Panc1 (cell line): Measurements from ENCODE around the gene WRAP53.

ENCODE experiments used
- POLR2AphosphoS5 ChIP-seq: IDR thresholded peaks from 2 replicates; pipeline ENCODE4 v1.6.1; 2012; ENCODE audit warnings: mild to moderate bottlenecking, low read depth, low read length, moderate library complexity
- SIN3A ChIP-seq: IDR thresholded peaks from 2 replicates; pipeline ENCODE4 v1.6.1; 2012; ENCODE audit warnings: low read depth, mild to moderate bottlenecking, low read length, moderate library complexity, borderline replicate concordance; ENCODE audit not compliant: insufficient read depth
- TCF7L2 ChIP-seq: IDR thresholded peaks from 2 replicates; pipeline ENCODE4 v1.6.1; 2011; ENCODE audit warnings: mild to moderate bottlenecking, low read depth, low read length, inconsistent platforms
- TF ChIP-seq, protein P1 (sequence below): fragments of 450-650 bp; IDR thresholded peaks from 2 replicates; pipeline ENCODE4 v1.5.1; 2017; ENCODE audit warnings: mild to moderate bottlenecking
- TF ChIP-seq, protein P2 (sequence below), 2 experiments: IDR thresholded peaks; 2 replicates each; pipeline ENCODE4 v1.6.1; 2011 to 2012; ENCODE audit warnings: low read depth in 2 of 2, control low read depth in 1 of 2, low read length in 1 of 2, mild to moderate bottlenecking in 1 of 2, moderate library complexity in 1 of 2; ENCODE audit not compliant: insufficient read depth in 1 of 2

DNA sequence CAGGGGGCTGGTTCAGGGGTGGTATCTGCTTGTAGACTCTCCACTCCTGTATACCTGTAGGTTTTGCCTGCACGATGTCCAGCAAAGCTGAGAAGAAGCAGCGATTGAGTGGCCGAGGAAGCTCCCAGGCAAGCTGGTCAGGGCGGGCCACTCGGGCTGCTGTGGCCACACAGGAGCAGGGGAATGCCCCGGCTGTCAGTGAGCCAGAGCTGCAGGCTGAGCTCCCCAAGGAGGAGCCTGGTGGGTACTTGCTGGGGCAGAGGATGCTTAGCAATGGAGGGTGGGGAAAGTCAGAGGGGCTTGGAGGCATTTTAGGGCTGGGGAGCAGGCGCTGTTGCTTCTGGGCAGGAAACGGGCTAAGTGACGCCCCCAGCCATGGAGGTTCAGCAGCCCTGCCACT, 31.4 kb downstream of the WRAP53 start:
- TF ChIP-seq, protein P1, sequence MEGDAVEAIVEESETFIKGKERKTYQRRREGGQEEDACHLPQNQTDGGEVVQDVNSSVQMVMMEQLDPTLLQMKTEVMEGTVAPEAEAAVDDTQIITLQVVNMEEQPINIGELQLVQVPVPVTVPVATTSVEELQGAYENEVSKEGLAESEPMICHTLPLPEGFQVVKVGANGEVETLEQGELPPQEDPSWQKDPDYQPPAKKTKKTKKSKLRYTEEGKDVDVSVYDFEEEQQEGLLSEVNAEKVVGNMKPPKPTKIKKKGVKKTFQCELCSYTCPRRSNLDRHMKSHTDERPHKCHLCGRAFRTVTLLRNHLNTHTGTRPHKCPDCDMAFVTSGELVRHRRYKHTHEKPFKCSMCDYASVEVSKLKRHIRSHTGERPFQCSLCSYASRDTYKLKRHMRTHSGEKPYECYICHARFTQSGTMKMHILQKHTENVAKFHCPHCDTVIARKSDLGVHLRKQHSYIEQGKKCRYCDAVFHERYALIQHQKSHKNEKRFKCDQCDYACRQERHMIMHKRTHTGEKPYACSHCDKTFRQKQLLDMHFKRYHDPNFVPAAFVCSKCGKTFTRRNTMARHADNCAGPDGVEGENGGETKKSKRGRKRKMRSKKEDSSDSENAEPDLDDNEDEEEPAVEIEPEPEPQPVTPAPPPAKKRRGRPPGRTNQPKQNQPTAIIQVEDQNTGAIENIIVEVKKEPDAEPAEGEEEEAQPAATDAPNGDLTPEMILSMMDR, result no peak
- TF ChIP-seq, protein P2, sequence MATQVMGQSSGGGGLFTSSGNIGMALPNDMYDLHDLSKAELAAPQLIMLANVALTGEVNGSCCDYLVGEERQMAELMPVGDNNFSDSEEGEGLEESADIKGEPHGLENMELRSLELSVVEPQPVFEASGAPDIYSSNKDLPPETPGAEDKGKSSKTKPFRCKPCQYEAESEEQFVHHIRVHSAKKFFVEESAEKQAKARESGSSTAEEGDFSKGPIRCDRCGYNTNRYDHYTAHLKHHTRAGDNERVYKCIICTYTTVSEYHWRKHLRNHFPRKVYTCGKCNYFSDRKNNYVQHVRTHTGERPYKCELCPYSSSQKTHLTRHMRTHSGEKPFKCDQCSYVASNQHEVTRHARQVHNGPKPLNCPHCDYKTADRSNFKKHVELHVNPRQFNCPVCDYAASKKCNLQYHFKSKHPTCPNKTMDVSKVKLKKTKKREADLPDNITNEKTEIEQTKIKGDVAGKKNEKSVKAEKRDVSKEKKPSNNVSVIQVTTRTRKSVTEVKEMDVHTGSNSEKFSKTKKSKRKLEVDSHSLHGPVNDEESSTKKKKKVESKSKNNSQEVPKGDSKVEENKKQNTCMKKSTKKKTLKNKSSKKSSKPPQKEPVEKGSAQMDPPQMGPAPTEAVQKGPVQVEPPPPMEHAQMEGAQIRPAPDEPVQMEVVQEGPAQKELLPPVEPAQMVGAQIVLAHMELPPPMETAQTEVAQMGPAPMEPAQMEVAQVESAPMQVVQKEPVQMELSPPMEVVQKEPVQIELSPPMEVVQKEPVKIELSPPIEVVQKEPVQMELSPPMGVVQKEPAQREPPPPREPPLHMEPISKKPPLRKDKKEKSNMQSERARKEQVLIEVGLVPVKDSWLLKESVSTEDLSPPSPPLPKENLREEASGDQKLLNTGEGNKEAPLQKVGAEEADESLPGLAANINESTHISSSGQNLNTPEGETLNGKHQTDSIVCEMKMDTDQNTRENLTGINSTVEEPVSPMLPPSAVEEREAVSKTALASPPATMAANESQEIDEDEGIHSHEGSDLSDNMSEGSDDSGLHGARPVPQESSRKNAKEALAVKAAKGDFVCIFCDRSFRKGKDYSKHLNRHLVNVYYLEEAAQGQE (IDR thresholded peaks at IDR 0.05; ENCODE audit: insufficient read depth in 1 of 2, low read depth in 2 of 2, low read length in 1 of 2), result no peak
- TF ChIP-seq POLR2AphosphoS5, result no peak
- no peak for TF ChIP-seq SIN3A
- no peak for TF ChIP-seq TCF7L2
